ENCODE measurements around the gene DGCR8.

Gene DGCR8

GRCh38 chr22:20111689-20112622, 31.9 kb downstream of the DGCR8 start:
- no peak for FAIRE-seq

- no peak for FAIRE-seq
Measured at GRCh38 chr22:20112623-20113511, 32.8 kb downstream of the DGCR8 start.

GRCh38 chr22:20113551-20114310, 33.7 kb downstream of the DGCR8 start:
- FAIRE-seq, result no peak

DNA sequence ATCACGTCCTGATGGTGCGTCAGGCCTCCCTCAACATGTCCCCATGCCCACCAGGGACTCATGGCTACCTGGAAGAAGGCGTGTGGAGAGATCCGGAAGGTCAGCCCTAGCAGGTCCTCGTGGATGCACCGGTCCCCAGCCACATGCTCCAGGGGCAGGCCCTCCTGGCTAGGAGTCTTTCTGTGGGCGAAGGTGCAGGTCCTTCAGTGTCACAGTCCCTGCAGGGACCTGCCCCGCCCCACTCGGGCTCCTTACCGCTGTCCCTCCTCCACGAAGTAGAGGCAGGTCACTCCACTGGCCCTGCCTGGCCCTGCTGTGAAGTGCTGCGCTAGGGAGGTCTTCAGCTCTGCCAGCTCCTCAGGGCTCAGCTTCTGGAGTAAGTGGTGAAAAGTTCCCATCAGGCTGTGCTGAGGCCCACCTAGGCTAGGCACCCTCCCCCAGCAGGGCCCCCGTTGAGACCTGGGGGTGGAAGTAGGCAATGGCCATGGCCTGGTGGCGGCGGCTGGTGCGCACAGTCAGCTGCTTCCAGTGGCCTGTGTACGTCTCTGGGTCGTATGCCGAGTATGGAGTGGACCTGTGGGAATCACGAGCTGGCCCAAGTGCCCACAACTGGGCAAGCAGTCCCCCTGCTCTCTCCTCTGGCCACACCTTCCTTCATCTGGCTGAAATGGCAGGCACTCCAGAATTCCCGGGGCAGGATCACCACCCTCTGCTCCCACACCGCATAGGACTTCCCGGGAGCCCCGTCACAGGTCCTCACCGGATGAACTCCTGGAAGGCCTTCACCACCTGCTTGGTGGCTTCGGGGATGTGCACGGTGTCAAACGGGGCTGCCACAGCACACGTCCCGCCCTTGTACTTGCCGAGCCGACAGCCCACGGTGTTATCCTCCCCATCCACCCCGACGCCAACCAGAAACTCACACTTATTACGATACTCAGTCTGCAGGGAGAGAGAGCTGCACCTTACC, 34.8 kb downstream of the DGCR8 start:
- no peak for FAIRE-seq

DNA sequence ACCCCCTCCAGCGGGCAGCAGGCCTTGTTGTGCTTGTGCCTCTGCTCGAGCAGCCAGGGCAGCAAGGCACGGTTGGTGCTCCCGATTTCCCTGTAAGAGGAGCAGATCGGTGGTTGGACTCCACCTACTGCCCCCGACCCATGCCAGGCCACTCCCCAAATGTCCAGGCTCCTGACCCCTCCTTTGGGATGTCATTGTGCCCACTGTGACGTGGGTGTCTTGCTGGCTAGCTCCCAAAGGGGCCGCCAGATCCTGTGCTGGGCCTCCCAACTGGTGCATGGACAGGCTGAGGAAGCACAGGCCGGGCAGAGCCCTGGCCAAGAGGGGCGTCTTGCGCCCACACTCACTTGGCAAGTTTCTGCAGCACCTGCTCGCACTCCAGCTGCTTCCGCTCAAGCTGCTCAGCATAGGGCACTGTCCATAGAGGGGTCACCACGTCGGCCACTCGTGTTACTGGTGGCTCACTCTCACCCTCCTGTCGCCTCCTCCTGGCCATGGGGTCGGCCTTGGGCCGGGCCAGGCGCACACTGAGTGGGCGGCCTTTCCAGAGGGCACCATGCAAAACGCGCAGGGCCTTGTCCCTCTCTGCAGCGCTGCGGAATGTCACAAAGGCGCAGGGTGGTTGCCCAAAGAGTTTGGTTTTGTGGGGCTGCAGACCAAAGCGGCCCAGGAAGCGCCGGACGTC, 35.8 kb downstream of the DGCR8 start, which contains the start of gene RANBP1:
TSS of gene RANBP1 (plus strand) at position 414 of the 685 bp plus-strand sequence. CDS start at position 495, 81 bp downstream.
- no peak for FAIRE-seq

- no peak for FAIRE-seq
Measured at GRCh38 chr22:20116376-20116950, 36.4 kb downstream of the DGCR8 start.

- peak; percentile 41 for FAIRE-seq
Measured at GRCh38 chr22:20116951-20117632, 37.1 kb downstream of the DGCR8 start, which contains the start of gene TRMT2A. Gene TRMT2A, minus strand, starts transcription at chr22:20117226. Its CDS starts 320 bp downstream, at chr22:20116906.

DNA sequence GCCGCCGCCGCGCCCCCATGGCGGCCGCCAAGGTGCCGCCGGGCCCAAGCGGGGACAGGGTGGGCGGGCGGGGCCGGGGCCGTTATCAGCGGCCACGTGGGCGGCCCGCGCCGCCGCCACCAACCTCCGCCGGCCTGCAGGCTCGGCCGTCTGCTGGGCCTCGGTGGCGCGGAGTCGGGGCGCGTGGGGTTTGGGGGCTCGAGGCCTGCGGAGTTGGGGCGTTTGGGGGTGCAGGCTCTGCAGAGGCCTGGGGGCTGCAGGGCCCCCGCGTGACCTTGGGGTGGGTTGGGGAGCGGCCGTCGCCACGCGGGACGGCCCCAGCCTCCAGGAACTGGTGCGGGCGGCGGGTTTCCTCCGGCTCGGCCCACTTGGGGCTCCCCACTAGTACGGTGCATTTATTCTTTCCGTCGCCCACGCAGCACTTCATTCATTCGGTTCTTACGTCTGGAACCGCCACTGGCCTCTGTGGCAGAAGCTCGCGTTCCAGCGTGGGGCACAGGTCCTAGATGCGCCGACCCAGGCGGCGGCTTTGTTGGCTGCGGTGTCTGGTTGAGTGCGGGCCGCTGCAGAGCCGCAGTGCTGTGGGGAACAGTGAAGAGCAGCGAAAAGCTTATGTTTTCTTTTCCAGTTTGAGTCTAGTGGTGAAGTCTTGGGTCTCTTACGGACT, 37.7 kb downstream of the DGCR8 start:
- FAIRE-seq, result no peak

- no peak for FAIRE-seq
Measured at GRCh38 chr22:20118300-20119020, 38.4 kb downstream of the DGCR8 start.

GRCh38 chr22:20121856-20122415, 41.9 kb downstream of the DGCR8 start:
- FAIRE-seq, result no peak

- FAIRE-seq, result no peak
Measured at GRCh38 chr22:20123366-20124082, 43.5 kb downstream of the DGCR8 start.

DNA sequence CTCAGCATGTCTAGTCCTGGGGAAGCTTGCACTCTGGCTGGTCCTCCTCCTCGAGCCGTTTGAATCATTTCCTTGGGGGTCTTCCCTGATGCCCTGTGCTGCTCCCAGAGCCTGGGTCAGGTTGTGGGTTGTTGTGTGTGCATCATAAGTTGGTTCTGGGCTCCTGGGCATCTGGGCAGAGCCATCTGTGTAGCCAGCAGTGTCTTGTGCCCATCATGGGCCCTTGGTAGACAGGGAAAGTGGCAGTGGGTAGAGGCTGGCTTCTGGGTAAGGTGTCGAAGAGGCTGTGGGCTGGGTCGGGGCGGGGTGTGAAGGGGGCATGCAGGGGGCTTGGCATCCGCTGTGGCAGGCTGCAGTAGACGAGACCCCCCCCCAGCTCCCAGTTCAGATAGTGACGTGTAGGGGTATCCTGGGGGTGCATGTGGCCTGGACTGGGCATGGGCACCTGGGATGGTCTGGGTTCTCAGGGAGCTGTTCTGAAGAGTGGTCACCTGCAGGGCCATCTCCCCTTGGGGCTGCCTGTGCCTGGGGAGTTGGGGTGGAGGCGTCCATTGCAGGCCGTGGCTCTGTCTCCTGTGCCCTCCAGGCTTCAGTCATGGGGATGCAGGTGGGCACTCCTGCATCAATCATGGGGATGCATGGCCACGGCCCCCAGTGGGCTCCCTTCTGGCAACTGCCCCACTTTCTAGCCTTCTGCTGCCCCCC, 44.2 kb downstream of the DGCR8 start:
- no peak for FAIRE-seq

DNA sequence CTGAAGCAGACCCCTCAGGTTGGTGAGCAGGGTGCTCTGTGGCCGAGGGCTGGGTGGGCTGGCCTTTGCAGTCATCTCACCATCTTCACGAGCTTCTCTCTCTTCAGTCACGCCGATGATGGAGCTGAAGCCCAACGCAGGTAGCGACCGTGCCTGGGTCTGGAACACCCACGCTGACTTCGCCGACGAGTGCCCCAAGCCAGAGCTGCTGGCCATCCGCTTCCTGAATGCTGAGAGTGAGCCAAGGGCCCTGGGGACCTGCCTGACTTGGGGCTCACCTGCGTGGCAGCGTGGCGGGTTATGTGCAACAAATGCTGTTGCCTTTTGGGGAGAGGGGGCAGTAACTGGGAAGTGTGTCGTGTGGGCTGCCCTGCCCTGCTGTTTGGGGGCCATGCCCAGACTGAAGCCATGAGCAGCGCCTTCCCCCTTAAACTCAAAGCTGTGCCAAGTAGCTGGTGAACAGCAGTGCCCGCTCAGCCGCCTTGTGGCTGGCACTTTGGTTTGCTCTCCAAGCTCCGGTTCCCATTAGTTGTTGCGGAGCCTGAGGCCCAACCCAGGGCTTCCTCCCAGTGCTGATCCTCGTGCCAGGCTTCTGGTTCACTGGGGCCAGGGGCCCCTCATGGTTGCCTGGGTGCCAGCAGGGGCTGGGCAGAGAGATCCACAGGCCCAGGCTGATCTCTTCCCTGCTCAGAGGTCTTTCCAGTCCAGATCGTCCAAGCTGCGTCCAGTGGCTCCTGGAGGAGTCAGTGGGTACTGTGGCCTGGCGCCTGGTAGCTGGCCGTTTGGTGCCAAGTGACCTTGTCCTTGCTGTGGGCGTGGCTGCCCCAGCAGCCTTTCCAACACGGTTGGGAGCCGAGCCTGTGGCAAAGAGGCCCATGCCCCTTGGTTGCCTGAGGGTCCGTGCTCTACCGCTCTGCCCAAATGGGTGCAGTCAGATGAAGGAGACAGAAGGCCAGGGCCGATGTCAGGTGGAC, 45.4 kb downstream of the DGCR8 start:
- no peak for FAIRE-seq

GRCh38 chr22:20126284-20127029, 46.4 kb downstream of the DGCR8 start:
- FAIRE-seq, result no peak

Measured in A204.1 (cell line).